ENCODE data around the gene BCORL1.

Gene BCORL1

GRCh38 chrX:130071611-130072344, 89.3 kb downstream of the BCORL1 start:
- DNase-seq = no peak

DNA sequence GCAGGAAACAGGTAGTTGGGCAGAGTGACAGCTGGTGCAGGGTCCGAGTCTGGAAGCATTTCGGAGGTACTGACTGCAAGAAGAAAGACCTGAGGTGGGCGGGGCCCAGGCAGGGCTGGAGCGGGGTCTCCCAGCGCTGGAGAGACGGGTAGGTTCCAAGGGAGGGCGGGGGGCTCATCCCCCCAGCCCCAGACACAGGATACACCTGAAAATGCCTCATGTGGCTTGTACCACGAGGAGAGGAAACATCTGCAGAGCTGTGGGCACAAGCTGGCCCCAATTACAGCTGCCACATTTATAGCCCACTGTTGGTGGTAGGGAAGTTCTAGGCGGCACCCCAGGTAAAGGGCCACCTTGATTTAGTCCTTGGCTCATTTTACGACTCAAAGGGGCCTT, 89.9 kb downstream of the BCORL1 start:
- no peak for DNase-seq

DNA sequence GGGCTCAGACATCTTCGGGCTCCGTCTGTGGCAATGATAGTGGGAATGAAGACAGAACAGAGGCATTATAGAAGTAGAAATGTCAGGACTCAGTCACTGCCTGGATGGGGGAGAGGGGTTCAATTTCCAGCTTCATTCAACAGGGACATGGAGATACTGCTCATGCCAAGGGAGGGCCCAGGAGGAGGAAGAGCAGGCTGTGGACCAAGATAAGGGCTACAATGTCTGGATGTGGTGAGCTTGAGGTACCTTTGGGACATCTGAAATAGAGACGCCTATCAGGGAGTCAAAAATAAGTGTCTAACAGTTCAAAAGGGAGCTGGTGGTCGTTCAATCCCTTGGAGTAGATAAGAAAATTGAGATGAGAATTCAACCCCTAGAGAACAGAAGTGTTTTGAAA, 93.3 kb downstream of the BCORL1 start:
- no peak for DNase-seq

- peak; percentile 63 for DNase-seq
Observed at GRCh38 chrX:130079824-130080406, 97.5 kb downstream of the BCORL1 start.

DNA sequence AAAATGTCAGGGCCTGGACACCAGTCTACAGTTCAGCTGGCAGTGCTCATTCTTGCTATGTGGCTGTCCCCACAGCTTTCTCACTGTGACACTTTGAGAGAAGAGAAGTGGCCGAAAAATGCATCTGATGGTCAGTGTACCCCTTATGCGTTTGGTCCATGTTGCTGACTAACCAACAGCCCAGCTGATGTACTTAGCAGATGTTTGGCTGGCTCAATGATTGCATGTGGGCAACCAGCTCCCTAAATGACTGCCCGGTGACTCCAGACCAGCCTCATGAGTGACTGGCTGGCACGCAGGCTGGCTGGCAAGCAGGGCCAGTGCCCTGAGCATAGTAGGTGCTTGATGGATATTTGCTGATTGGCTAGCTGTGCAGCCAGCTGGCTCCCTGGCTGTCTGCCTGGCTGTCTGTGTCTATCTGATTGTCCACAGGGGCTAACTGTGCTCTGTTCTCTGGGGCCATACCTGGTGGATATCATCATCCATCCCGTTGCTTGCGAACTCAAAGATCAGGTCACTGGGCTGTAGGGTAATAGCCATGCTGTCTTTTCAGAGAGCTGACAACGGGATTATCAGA, 98.4 kb downstream of the BCORL1 start:
- DNase-seq = no peak

- no peak for DNase-seq
Observed at GRCh38 chrX:130081421-130082045, 99.1 kb downstream of the BCORL1 start.

- DNase-seq = no peak
Observed at GRCh38 chrX:130082244-130083106, 100.0 kb downstream of the BCORL1 start.

GRCh38 chrX:130083107-130083490, 100.7 kb downstream of the BCORL1 start:
- no peak for DNase-seq

DNA sequence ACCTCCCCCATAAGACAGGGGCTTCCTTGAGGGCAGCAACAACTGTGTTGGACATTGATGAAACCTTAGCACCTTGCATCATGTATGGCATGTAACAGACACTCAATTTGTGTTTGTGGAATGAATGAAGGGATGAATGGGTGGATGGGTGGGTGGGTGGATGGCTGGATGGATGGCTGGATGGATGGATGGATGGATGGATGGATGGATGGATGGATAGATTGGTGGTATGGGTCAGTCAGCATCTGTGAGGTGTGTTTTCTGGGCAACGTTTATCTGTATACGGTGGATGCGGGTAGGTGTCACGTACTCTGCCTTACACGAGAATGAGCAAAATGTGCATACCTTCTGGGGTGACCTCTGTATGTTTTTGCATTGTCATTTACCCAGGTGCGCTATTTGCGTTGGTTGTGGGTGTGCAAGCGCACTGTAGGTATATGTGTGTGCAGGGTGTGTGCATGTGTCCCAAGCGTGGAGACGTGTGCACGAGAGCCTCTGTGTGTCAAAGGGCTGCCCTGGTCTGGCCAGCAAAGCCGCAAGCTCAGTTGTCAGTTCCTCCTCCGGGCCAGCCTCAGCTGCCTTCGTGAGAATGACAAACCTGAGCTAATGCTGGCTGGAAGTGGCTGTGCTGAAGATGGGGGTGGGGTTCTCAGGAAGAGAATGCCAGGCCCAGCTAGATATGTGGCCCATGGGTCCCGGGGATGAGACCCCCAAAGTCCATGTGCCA, 101.4 kb downstream of the BCORL1 start:
- DNase-seq = no peak

- DNase-seq = no peak
Observed at GRCh38 chrX:130084631-130085237, 102.3 kb downstream of the BCORL1 start.

DNA sequence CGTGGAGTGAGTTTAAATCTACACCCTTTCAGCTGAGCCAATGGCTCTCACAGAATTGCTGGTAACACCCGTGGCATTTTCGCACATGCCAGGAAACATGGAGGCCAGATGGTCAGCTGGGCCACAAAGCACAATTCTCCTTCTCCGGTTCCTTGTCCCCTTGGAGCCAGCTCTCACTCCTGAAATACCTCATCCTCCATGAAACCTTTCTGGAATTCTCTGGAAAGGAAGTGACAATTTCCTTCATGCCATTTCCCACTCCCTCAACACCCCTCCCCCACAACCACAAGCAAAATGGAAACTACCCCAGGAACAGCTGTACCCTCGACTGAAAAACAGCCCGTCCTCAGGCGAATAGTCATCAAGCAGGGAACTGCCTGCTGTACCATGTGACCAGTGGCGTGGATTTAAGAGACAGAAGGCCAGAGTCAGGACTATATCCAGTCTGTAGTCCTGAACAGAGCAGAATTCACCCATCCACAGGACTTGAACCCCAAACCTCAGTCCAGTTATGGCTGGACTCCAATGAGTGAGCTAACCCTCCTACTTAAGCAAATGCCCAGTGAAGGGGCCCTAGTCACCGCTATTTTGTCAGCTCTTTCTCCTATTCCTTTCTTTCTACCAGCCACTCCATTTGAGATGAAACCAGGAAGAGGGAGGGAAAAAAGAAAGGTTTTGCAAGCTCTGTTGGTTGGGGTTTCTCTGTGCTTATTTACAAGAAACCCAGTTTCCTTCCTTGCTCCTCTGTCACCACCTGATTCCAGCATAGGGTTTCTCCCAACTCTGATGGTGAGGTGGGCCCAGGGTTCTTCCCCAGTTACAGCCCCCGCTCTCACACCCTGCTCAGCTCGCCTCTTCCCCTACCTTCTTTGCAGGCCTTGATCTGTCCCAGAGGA, 103.4 kb downstream of the BCORL1 start:
- no peak for DNase-seq

DNA sequence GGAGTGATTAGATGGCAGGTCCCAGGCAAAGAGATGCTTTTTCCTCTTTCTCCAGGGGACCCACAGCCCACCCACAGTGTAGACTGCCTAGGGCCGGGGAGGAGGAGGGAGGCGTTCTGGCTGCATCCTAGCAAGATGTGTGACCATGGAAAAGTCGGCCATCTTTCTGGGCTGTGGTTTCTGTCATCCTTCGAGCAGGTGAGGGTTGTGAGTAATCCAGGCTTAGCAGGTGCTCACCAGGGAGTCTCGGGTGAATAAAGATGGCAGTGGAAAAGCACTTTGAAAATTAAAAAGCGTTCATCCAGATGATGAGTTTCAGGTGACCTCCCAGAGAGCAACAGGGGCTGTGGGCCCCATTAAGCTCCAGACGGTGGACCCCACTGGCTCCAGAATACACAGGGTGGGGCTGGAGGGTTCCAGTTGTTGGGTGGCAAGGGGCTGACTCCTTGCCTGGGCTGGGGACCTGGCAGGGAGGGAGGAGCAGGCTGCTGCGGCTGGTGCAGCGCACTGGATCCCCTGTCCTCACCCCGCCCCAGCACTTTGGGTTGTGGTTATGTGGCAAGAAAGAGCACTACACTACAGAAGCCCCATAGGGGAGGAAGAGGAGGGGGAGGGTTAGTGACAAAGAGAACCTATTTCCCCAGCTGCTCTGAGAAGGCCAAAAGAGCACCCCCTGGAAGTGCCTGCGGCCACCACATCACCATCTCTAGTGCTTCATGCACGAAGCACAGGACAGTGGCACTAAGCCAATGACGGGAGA, 104.2 kb downstream of the BCORL1 start:
- no peak for DNase-seq

DNA sequence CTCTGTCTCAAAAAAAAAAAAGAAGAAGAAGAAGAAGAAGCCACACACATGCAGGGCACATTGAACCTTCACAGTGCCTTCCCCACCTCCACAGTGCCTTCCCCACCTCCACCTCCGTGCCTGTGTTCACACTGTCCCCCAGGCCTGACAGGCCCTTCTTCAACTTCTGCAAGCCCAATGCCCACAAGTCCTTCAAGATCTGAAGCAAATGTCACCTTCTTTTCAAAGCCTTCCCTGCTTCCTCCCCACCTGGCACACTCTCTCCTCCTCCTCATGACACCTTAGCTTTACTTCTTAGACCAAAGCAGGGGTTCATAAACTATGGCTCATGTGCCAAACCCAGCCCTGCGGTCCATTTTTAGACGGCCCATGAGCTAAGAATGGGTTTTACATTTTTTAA, 107.9 kb downstream of the BCORL1 start:
- DNase-seq = no peak

DNA sequence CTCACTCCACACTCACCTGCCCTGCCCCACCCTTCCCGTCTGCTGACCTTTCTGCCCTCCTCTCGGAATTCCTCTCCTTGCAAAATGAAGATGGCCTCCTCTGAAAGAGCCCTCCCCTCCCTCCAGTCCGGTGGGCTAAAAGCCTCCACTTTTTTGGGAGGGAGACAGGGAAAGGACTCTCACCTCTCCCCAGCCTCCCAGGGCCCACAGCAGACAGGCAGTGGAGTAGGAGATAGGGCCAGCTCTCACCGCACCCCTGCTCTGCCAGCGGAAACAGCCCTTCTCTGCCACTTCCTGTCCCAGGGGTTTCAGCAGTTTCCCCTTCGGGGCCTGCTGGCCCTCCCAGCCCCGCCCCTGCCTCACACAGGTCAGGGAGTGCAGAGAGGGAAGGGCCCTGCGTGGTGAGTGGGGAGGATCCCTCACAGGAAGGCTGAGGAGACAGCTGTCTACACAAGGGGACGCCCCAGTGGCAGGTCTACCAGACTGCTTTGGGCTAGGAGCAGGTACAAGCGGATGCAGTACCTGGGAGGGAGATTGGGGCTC, 109.6 kb downstream of the BCORL1 start:
- no peak for DNase-seq

DNA sequence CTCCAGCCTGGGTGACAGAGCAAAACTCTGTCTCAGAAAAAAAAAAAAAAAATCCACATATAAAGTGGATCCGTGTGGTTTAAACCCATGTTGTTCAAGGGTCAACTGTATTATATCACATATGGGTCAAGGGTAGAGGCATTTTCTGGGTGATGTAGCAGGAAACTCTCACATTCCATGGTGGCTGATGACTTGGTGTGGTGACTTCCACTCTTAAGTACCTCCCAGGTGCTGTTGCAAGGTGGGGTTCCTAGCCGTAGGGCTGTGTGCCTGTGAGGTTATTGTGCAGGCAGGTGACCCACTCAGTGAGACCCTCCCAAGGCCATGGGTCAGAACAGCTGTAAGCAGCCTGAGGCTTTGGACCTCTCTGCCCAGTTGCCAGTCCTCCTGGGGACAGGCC, 110.8 kb downstream of the BCORL1 start:
- no peak for DNase-seq

DNA sequence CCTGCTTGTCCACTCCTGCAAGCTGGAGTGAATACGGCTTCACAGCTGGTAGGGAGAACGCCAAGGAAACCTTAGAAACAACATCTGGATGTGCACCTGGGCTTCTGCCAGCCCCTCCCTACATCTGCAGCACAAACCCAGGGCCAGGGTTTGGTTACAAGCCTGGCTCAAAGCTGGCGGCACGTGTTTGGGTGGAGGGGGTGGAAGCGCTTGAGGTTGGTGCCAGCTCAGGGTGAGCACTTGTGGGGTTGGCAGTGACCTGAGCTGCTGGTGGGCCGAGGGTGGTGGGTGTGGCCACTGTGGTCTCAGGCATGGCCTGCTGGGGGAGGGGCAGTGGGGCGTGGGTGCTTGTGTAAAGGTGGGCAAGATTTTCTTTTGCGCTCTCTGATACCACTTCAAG, 112.3 kb downstream of the BCORL1 start:
- DNase-seq = no peak

GRCh38 chrX:130095249-130096030, 113.0 kb downstream of the BCORL1 start:
- no peak for DNase-seq

DNA sequence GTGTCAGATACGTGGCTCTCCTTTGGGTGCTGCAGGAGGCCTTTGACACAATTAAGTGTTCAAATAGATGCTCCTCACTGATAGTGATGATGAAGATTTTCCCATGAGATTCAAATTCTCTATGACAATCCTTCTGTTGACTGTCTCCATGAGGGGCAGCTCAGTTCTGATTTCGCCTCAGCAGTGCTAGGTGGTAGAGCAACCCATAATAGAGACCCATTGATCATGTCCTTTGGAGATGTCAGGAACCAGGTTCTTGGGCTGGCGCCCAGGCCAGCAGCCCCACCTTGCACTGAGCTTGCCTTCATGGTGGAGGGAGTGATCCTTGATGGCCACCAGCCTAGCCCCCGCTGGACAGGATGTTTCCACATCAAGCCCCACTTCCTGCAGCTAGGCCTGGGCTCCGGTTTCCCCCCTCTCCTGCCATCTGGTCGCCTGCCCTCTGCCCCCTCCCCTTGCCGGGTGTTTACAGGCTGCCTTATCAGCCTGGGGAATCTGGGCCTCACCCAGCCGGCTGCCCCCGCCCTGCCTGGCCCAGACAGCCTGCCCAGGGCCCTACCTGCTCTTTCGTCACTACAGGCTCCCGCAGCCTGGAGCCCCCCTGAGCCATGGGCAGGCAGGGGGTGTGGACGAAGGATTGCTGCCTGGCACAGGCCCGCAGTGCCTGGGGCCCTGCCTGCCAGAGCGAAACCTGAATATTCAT, 115.2 kb downstream of the BCORL1 start:
- no peak for DNase-seq
